Dendritic cell treated with granulocyte-macrophage colony-stimulating factor and Interleukin-4, amounts not matched to agents 40 ng/mL and 50 ng/mL, for 4 days (primary cell): ENCODE measurements around the gene PPM1J.

Experiments
- H3K27ac Mint-ChIP-seq: one replicate; pipeline ENCODE4 v1.8.0; 2022; ENCODE audit warnings: mild to moderate bottlenecking, mixed read lengths
- H3K27me3 Mint-ChIP-seq: one replicate; pipeline ENCODE4 v1.8.0; 2022; ENCODE audit warnings: mild to moderate bottlenecking, mixed read lengths
- H3K36me3 Mint-ChIP-seq: one replicate; pipeline ENCODE4 v1.8.0; 2022; ENCODE audit warnings: low read depth, mixed read lengths
- H3K4me1 Mint-ChIP-seq: one replicate; pipeline ENCODE4 v1.8.0; 2022; ENCODE audit warnings: low read depth, mixed read lengths
- H3K4me3 Mint-ChIP-seq: one replicate; pipeline ENCODE4 v1.8.0; 2022; ENCODE audit warnings: mild to moderate bottlenecking, moderate library complexity, mixed read lengths
- H3K9me3 Mint-ChIP-seq: one replicate; pipeline ENCODE4 v1.8.0; 2022; ENCODE audit warnings: mixed read lengths
- intact Hi-C: fragments of 100-400 bp; cut with micrococcal nuclease; formaldehyde crosslinking; loops from one replicate; pipeline ENCODE4 v1.15.0; 2022

PPM1J gene

DNA sequence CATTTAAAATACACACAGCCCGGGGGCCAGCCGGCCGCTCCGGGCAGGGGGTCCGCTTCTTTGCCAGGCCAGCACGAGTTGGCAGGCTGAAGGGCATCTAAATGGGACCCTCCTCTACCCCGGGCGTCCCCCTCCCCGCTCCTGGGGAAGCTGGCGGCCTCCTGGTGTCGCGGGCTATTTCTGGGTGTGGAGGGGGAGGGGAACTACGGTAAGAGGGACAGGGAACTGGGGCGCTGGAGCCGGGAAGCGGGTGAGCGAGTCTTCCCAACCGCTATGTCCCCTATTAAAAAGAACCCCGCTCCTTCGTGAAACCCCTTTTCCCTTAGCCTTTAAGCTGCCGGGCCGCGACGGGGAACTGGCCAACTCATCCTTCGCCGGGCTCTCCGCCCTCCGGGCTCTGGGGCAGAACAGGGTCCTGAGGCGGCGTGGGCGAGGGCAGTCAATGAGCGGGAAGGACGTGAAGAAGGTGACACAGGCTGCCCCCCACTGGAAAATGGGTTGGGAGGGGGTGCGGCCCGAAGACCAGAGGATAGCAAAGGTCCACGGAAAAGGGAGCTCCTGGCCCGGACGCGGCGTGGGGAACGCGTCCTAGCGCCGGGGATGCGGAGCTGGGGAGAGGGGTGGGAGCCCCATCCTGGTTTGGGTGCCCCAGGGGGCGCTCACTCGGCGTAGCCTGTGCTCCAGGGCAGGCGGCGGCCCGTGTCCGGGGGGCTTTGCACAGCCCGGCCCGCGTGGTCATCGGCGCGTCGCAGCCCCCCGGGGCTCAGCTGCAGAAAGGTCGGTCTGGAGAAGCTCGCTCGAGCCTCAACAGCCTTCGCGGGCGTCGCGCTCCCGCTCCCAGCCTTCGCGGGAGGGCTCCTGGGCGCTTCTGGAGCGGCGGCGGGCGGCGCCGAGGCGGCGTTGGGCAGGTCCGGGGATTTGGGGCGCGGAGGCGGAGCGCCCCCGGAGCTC, 544 bp downstream of the PPM1J start:
- Mint-ChIP-seq H3K9me3 (no peaks in the 10 kb centered on the region), H3K4me1 (peaks cover 70% of the 10 kb centered on the region), H3K27me3 (peaks cover 52% of the 10 kb centered on the region), H3K27ac (peak overlapping the region; percentile 77), H3K36me3 (no peaks in the 10 kb centered on the region), H3K4me3 (peak overlapping the region; percentile 83)
- intact Hi-C loops: loop anchor here (2.0 to 10.0 kb wide), 4 partner anchors 320 to 963 kb away; partner anchors contain the start of genes LRIG2 and MAGI3

DNA sequence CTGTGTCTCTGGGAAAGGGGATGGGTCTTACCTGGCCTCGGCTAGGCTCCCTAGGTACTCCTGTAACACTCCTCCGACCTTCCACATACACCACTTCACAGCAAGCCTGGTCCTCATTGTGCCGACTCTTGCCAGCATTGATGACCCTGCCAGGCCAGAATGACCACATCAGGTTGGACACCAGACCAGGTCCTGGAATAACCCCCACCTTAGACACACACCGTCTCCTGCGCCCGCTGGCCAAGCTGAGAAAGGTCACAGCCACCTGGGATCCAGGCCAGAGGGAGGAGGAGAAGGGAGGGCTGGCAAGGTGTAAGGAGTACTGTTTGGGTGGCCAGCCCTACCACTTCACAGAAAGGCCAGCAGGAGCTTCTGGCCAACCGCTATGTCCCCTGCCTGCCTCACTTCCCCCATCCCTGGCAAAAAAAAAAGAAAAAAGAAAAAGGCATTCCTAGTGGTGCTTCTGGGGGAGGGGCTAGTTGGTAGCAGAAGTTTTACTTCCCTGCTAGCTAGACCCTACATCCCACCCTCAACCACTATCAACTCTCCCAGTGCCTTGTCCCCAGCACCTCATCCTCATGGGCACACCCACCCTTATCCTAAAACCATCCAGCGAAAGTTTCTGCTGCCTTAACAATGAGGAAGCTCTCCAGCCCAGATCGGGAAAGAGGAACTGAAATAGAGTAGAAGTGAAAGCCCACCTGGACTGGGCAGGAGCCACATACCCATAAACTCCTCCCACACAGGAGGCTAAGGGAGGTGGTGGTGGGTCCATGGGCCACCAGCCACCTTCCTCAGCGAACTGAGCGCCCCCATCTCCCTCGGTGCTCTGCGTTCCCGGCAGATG, 1.4 kb downstream of the PPM1J start:
- Mint-ChIP-seq H3K4me3 (peak overlapping the region; percentile 83), H3K27me3 (peaks cover 52% of the 10 kb centered on the region), H3K4me1 (peaks cover 61% of the 10 kb centered on the region), H3K27ac (peak overlapping the region; percentile 77), H3K9me3 (no peaks in the 10 kb centered on the region), H3K36me3 (no peaks in the 10 kb centered on the region)
- intact Hi-C loops: loop anchor here (2.0 to 10.0 kb wide), 3 partner anchors 319 to 681 kb away; partner anchors contain the start of genes LRIG2 and MAGI3

DNA sequence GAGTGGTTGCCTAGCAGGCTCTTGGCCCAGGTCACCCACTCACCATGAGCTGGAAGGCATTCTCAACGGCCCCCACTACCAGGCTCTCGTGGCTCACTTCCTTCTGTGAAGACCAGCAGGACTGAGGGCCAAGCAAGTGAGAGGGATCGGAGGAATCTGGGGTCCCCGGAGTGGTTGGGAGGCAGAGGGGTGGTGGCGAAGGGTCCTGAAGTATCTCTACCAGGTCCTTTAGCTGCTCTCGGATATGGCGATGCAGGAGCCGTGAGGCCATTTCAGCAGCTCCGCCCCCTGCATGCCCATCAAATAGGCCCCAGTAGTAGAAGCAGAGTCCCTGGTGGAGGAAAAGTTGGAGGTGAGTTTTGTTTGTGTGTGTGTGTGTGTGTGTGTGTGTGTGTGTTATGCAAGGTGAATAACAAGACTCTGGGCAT, 2.4 kb downstream of the PPM1J start:
- Mint-ChIP-seq H3K27me3 (peaks cover 58% of the 10 kb centered on the region), H3K9me3 (no peaks in the 10 kb centered on the region)

DNA sequence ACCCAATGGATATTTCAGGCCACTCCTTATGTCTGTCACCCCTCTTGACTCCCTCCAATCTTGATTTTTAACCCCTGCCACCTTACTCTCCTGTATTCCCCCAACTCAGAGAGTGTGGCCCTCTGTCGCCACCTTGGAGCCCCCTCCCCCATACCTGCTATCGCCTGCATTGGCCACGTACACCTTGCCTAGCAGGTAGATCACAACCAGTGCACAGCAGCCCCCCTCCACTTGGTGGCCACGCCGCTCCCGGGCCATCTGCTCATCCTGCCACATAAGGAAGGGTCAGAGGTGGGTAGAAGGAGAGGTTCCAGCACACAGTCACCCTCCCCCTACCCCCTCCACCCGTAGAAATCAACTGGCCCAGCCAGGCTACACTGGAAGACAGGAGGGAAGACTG, 2.9 kb downstream of the PPM1J start:
- Mint-ChIP-seq H3K9me3 (no peaks in the 10 kb centered on the region), H3K27ac (no peak overlapping the region), H3K27me3 (peaks cover 59% of the 10 kb centered on the region), H3K4me3 (no peak overlapping the region), H3K36me3 (no peaks in the 10 kb centered on the region), H3K4me1 (peaks cover 55% of the 10 kb centered on the region)
- intact Hi-C loops: loop anchor here (10.0 kb wide), 1 partner anchor 683 kb away; the partner anchor contains the start of gene MAGI3

More for the DNA sequence above, 2.4 kb downstream of the PPM1J start:
- intact Hi-C loops: loop anchor here (10.0 kb wide), 1 partner anchor 682 kb away; the partner anchor contains the start of gene MAGI3
- Mint-ChIP-seq H3K4me1 (peaks cover 55% of the 10 kb centered on the region), H3K27ac (no peak overlapping the region), H3K36me3 (no peaks in the 10 kb centered on the region), H3K4me3 (no peak overlapping the region)

DNA sequence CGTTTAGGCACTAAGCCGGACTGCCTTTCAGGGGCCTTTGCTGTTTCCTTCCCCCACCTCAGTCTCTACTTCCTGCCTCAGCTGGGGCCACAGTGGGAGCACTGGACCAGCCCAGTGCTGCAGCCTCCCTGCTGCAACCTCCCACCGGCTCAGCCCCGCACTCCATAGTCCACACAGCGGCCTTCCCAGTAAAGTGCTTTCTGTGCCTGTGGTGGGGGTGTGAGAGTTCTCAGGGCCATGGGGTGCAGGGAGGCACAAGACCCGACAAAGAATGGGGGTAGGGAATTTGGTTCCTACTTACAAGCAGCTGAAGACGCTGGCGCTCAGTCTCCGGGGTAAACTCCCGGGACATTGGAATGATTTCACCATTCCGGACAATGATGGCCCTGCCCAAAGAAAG, 3.5 kb downstream of the PPM1J start:
- no peak overlapping the region for H3K27ac Mint-ChIP-seq
- peaks cover 52% of the 10 kb centered on the region for H3K4me1 Mint-ChIP-seq
- H3K36me3 Mint-ChIP-seq: no peaks in the 10 kb centered on the region
- H3K4me3 Mint-ChIP-seq: no peak overlapping the region
- H3K27me3 Mint-ChIP-seq: peaks cover 55% of the 10 kb centered on the region
- no peaks in the 10 kb centered on the region for H3K9me3 Mint-ChIP-seq
- intact Hi-C loops: loop anchor here (10.0 kb wide), 1 partner anchor 683 kb away; the partner anchor contains the start of gene MAGI3

DNA sequence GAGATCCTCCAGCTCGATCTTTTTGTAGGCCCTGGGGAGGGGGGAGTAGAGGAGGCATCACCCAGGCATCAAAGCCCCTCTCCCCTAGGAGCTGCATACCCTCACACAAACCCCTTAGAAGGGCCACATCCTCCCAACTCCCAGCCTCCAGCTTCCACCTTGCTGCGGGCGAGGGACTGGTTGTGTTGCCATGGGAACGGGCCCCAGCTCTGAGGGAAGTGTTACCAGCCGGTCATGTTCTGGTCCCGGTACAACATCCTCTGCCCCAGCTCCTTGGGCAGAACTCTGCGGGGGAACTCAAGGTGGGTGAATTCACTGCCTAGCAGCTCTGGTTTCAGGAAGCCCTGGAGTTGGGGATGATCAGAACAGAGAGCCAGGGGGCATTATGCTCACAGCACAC, 4.1 kb downstream of the PPM1J start:
- H3K4me1 Mint-ChIP-seq: peaks cover 52% of the 10 kb centered on the region
- H3K9me3 Mint-ChIP-seq: no peaks in the 10 kb centered on the region
- intact Hi-C loops: loop anchor here (10.0 kb wide), 1 partner anchor 684 kb away; the partner anchor contains the start of gene MAGI3
- H3K4me3 Mint-ChIP-seq: no peak overlapping the region
- H3K27me3 Mint-ChIP-seq: peaks cover 55% of the 10 kb centered on the region
- no peak overlapping the region for H3K27ac Mint-ChIP-seq
- H3K36me3 Mint-ChIP-seq: no peaks in the 10 kb centered on the region

DNA sequence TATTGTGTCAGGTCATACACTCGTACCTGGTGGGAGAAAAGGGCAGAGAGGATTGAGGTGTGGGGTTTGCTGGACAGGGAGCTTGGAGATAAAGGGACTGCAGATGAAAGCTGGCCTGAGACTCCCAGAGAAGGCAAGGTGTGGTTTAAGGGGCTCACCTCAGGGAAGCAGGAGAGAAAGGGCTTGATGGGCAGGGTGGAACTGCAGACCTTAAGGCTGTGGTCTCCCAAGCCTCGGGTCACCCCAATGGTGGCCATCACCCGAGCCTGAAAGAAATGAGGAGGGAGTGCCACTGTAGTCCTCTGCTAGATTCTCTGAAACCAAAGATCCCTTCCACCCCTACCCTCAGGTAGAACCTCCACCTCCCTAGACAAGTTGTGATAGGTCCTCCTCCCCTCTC, 4.5 kb downstream of the PPM1J start:
- peaks cover 52% of the 10 kb centered on the region for H3K4me1 Mint-ChIP-seq
- no peaks in the 10 kb centered on the region for H3K36me3 Mint-ChIP-seq
- peak overlapping the region; percentile 50 for H3K27ac Mint-ChIP-seq
- no peaks in the 10 kb centered on the region for H3K9me3 Mint-ChIP-seq
- intact Hi-C loops: loop anchor here (10.0 kb wide), 1 partner anchor 684 kb away; the partner anchor contains the start of gene MAGI3
- H3K27me3 Mint-ChIP-seq: peaks cover 56% of the 10 kb centered on the region
- H3K4me3 Mint-ChIP-seq: no peak overlapping the region

DNA sequence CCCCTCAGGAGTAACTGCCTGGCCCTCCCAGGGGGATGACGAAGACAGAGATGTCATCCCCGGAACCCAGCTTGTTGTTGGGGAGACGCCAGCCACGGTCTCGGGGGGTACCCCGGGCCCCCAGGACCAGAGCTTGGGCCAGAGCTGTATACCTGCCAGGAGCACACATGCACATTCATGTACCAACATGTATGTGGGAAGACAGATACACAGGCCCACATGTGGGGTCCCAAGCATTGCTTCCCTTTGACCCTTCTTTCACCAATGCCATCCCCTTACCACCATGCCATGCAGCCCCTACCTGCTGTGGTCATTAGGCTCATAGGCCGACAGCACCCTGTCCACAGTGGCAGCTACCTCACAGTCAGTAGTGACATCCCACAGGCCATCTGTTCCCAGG, 5.0 kb downstream of the PPM1J start:
- no peaks in the 10 kb centered on the region for H3K36me3 Mint-ChIP-seq
- H3K27me3 Mint-ChIP-seq: peaks cover 58% of the 10 kb centered on the region
- peaks cover 53% of the 10 kb centered on the region for H3K4me1 Mint-ChIP-seq
- H3K4me3 Mint-ChIP-seq: no peak overlapping the region
- intact Hi-C loops: loop anchor here (10.0 kb wide), 1 partner anchor 685 kb away; the partner anchor contains the start of gene MAGI3
- H3K9me3 Mint-ChIP-seq: no peaks in the 10 kb centered on the region
- peak overlapping the region; percentile 50 for H3K27ac Mint-ChIP-seq

DNA sequence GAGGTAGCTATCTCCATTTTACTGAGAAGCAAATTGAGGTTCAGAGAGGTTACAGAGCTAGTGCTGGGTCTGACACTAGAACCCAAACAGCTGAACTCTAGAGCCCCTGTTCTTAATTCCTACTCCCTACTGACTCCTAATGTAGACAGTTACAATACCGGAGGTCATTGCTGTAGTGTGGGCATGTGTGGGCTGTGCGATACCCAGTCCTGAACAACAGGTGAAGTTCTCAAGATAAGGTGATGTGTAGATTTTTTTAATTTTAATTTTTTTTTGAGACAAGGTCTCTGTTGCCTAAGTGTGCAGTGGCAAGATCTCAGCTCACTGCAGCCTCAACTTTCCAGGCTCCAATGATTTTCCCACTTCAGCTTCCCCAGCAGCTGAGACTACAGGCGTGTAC, 6.6 kb downstream of the PPM1J start:
- no peaks in the 10 kb centered on the region for H3K9me3 Mint-ChIP-seq
- H3K36me3 Mint-ChIP-seq: no peaks in the 10 kb centered on the region
- H3K27me3 Mint-ChIP-seq: peaks cover 64% of the 10 kb centered on the region
- intact Hi-C loops: loop anchor here (5.0 to 10.0 kb wide), 2 partner anchors 206 to 244 kb away; no protein-coding TSS in a partner anchor
- H3K4me1 Mint-ChIP-seq: peaks cover 55% of the 10 kb centered on the region
- H3K27ac Mint-ChIP-seq: no peak overlapping the region
- no peak overlapping the region for H3K4me3 Mint-ChIP-seq

DNA sequence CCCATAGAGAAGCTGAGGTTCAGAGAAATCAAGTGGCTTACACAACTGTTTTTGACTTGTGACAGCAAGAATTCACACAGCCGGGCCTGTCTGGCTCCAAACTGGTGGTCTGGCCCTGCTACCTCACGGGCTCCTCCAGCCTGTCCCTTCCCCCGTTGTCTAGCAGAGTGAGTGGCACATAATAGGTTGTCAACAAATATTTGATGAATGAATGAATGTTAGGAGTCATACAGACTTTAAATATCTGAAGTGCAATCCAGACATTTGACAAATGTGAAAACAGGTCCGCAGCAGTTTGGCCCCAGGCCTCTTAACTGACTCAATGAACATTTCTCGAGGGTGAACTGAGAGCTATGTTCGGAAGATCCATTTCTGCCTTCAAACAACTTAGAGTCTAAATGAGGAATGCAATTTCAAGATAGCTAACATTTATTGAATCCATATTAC, 7.1 kb downstream of the PPM1J start:
- peak overlapping the region; percentile 64 for H3K27ac Mint-ChIP-seq
- H3K4me1 Mint-ChIP-seq: peaks cover 55% of the 10 kb centered on the region
- intact Hi-C loops: loop anchor here (5.0 to 10.0 kb wide), 2 partner anchors 206 to 243 kb away; no protein-coding TSS in a partner anchor

DNA sequence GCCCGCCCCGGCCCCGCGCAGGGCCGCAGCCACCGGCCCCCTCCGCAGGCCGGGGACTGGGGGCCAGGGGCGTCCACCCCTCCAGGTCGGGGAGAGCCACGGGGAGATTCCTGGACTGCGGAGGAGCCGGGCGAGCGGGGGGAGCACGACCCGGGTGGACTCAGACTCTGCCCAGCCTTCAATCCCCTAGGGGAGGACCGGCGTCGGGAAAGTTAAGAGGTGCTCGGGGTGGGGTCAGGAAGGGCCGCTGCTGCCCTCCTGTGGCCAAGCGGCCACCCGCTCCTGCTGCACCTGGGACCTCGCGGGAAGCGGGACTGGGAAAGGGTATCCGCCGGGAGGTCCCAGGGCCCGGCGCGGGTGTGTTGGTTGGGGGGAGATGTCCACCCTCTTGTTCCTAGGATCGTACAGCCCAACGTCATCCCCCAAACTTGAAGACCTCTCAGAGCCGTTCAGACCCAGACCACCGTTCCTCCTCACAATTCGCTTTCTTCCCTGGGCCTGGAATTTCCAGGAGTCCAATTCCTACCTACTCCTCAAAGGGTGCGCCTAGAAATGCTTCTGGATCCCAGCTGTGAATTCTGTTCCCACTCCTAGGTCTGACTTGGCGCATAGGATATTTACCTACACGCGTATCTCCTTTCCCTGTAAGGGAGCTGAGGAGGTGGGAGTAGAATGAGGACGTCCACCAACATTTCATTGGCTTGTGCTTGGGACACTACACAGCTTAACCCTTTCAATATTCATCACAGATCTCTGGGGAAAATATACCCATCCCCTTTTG, 7.7 kb downstream of the PPM1J start:
- intact Hi-C loops: loop anchor here (5.0 to 10.0 kb wide), 2 partner anchors 205 to 243 kb away; no protein-coding TSS in a partner anchor
- Mint-ChIP-seq H3K27ac (peak overlapping the region; percentile 64), H3K36me3 (peaks cover 9% of the 10 kb centered on the region), H3K4me1 (peaks cover 55% of the 10 kb centered on the region), H3K4me3 (peak overlapping the region; percentile 60), H3K27me3 (peaks cover 60% of the 10 kb centered on the region), H3K9me3 (no peaks in the 10 kb centered on the region)

More for the DNA sequence above, 7.1 kb downstream of the PPM1J start:
- Mint-ChIP-seq H3K4me3 (no peak overlapping the region), H3K9me3 (no peaks in the 10 kb centered on the region), H3K36me3 (peaks cover 3% of the 10 kb centered on the region), H3K27me3 (peaks cover 64% of the 10 kb centered on the region)

DNA sequence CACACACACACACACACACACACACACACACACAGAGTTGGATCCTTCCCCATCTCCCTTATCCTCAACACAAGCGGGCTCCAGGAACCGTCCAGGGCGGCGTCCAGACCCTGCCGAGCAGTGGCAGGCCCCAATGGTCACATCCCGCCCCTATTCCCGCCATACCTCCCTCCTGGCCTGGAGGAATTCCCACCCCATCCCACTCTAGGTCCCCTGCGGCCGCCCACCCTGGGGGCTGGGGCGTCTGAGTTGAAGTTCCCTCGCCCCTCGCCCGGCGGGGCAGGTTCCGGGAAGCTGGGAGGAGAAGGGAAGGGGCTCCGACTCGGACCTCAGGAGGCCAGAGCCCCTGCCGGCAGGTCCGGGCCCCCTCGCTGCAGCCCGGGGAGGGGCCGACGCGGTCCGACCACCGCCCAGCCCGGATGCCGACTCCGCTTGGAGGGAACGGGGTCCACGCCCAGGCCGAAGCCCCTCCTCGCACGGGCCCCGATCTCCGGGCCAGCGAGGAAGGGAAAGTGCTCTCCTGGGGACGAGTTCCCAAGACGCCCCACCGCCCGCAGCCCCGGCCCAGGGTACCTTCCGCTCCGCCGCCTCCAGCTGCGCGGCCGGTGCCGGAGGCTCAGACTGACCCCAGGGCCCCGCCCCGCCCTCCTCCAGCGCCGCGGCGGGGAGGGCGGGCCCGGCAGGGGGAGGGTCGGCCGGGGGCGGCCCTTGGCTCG, 8.5 kb downstream of the PPM1J start, which contains the start of gene RHOC:
RHOC (minus strand) TSS at position 623 of the 716 bp plus-strand sequence. CDS start 3,328 bp downstream, outside the sequence.
- intact Hi-C loops: loop anchor here (5.0 to 10.0 kb wide), 2 partner anchors 204 to 242 kb away; no protein-coding TSS in a partner anchor
- H3K4me3 Mint-ChIP-seq: peak within 1 kb of the TSS; percentile 76
- peak within 1 kb of the TSS; percentile 64 for H3K27ac Mint-ChIP-seq
- H3K4me1 Mint-ChIP-seq: peaks cover 55% of the 10 kb centered on the region
- no peaks in the 10 kb centered on the region for H3K9me3 Mint-ChIP-seq
- peaks cover 17% of the 10 kb centered on the region for H3K36me3 Mint-ChIP-seq
- peaks cover 52% of the 10 kb centered on the region for H3K27me3 Mint-ChIP-seq
